ENCODE data around the gene PYDC1.
A peak's percentile ranks its signal among the peaks of the same experiment; 100 is the strongest.

The PYDC1 gene

DNA sequence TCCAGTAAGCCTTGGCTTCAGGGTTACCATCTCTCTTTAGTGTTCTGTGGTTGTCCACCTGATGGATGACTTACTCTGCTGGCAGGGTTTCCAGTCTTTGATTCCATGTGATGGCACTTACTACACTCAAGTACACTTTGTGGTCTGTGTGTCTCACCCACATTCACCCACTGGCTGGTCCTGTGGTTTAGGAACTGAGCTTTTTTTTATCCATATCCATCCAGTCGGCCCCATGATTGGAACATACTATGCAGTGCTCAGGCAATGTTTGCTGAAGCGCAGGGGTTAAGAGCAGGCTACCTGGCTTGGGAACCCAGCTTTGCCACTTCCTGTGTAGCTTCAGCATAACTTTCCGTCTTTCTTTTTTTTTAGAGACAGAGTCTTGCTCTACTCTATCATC is 39.8 kb downstream of the PYDC1 start:
- DNase-seq = no peak

DNA sequence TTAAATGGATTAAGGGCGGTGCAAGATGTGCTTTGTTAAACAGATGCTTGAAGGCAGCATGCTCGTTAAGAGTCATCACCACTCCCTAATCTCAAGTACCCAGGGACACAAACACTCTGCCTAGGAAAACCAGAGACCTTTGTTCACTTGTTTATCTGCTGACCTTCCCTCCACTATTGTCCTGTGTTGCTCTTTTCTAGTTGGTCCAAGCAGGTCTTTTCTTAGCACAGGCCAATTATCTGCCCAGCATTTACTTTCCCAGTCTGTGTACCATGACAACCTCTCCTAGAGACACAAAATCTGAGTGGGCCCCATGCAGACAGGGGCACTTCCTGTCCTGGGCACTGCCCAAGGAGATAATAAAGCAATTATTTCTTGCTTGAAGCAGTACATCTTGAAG is 46.9 kb downstream of the PYDC1 start:
- DNase-seq = peak; percentile 29

DNA sequence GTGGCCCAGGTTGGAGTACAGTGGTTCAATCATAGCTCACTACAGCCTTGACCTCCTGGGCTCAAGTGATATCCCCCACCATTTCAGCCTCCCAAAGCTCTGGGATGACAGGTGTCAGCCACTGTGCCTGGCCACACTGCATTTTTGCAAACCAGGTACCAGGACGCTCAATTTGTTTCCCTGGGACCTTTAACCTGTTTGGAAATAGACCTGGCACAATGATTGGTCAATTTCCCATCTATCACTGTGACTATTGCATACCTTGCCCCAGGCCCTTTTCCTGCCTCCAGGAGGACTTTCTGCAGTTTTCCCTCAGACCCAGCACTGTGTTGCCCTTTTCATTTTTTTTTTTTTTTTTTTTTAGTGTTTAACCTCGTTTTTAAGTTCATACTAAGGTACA is 48.1 kb downstream of the PYDC1 start:
- DNase-seq = no peak

DNA sequence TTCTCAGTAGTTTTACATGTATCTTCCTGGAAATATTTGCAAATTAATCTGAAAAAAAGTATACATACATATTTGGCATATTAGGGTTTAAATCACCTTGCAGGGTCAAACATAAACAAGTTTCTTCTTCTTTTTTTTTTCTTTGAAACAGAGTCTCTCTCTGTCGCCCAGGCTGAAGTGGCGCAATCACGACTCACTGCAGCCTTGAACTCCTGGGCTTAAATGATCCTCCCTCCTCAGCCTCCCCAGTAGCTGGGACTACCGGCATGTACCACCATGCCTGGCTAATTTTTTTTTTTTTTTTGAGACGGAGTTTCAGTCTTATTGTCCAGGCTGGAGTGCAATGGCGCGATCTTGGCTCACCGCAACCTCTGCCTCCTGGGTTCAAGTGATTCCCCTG is 49.6 kb downstream of the PYDC1 start:
- DNase-seq = no peak
